DMS 273 treated with DMSO at 0.1 percent for 48 hours (cell line): ENCODE data around the gene ADCY5.

Experiments used
- DNase-seq: peaks from one replicate; lab custom pipeline; 2025; lab: John Stamatoyannopoulos, UW

ADCY5 gene

DNA sequence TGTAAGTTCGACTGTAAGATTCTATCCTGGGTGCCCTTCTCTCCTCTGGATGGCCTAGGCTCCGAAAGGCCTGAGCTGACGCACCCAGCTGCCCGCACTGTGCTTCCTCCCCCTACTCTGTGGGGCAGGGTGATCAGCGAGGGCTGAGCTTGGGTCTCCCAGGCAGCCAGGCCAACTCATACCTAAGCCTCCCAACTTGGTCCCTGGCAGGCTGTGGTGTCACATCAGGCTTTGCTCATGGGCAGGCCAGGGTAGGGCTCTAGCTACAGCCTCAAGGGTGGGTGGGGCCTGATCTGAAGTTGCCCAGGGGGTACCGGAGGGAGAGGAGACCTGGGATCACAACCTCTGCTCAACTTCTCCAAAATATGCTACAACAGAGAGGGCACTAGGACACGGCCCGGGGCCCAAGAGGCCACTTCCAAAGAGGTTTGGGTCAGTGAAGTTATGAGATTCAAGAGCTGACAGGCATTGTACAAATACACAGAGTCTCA lies 123.1 kb downstream of the ADCY5 start:
- DNase-seq = no peak

DNA sequence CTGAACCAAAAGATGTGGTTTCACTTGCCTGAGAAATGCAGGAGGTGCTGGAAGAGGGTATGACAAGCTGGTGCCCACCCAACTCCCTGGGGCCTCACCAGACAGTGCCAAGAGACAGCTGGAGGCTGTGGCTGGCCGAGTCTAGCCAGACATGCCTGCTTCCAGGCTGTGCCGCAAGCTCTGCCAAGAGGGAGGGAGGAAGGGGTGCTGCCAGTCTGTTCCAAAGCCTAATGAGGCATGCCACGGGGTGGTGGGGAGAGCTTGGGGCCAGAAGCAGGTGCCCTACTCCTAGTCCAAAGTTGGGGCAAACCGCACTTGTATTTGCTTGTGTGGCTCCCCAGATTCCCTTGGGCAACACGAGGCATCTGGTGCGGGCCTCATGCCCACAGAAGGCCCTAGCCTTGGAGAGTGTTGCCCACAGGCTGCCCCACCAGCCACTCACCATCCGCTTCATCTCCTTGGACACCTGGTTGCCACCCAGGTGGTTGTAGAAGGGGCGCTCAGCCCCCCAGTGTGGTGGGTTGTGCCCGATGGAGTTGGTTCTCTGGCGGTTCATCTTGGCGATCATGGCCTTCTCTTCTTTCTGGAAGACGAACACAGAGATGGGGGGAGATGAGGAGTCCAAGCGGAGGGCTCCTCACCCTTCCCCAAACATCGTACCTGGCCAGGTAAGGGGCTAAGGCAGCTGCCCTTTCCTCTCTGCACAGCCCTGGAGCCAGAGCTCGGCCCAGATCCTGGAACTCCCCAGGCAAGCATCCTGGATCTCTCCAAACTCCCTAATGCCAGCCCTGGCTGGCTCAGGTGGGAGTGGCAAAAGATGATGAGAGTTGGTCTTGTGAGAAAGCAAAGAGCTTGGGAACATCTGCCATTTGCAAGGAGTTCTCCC lies 123.8 kb downstream of the ADCY5 start:
- DNase-seq = no peak

DNA sequence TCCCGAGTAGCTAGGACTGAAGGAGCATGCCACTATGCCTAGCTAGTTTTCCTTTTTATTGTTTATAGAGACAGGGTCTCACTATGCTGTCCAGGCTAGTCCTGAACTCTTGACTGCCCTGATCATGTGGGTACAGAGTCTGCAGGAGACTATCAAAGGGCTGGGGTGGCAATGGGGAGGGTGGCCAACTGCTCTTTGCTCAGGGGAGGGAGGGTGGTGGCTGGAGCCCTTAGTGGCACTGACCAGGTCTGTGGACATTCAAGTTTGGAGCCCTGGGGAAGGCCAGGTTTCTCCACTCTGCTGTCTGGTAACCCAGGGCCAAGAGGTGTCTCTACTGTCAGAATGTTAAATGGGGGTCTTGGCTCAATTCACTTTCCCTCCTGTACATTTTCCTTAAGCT lies 125.1 kb downstream of the ADCY5 start:
- no peak for DNase-seq

DNA sequence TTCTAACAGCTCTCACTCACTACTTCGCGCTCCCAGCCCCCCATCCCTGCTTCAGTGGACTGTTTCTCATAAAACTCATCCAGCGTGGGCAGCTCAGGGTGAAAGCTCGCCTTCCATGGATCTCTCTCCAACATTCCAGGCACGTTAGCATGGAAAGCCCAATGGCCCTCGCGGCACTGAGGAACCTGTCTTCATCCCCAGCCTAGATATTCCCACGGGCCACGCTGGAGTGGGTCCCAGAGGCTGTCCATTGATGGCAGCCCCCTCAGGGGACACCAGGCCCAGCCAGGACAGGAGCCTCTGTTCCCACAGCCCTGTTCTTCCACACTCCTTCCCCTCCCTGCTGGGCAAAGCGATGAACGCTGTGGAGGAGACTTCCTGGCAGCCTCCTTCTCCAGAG lies 126.0 kb downstream of the ADCY5 start:
- no peak for DNase-seq

DNA sequence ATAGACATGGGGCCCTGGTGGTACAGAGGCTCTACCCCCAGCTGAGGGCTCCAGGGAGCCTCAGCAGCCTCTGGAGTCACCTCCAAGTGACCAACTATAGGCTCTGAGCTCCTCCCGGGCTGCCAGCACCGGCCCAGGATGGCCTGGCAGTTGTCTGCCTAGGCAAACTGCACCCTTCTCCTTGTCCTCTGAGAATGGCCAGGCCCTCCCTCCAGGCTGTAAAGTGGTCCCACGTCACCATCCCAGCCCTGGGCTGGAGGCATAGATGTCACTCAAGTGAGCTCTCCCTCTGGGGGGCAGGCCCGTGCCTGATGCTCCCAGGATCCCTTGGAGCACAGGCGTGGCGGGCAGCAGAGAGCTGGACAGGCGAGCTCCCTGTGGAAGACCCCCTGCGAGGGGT lies 127.1 kb downstream of the ADCY5 start:
- no peak for DNase-seq

DNA sequence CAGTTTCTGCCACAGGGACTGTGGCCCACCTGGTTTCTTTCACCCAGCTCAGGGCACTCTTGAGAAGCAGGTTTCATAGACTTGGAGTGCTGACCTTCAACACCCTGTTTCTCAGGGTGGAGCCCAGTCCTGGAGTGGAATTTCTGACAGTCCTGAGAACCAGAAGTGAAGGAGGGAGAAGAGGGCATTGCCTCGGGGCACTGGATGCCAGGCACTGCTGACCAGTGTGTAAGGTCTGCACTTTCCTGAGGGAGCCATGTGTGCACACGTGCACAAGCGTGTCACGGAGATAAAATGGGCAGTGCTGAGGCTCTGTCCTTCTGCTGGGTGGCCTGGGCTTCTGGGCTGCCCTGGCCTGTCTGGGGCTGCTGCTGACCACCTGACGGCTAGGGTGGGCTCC lies 128.7 kb downstream of the ADCY5 start:
- no peak for DNase-seq

DNA sequence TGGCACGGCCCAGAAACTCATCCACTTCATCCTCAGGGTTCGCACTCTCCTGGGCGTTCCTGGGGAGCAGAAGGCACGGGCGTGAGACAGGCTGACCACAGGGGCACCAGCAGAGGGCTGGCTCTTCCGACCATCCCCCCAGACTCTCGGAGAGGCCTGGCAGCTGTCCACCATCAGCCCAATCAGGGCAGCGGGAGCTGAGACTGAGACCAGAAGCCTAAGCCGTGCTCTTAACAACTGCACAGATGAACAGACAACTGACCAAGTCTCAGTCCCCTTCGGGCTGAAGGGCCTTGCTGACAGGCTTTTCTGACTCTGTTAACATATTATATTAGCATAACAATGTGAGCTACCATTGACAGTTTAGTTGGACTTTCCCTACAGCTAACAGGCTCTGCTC lies 129.1 kb downstream of the ADCY5 start:
- DNase-seq = no peak

DNA sequence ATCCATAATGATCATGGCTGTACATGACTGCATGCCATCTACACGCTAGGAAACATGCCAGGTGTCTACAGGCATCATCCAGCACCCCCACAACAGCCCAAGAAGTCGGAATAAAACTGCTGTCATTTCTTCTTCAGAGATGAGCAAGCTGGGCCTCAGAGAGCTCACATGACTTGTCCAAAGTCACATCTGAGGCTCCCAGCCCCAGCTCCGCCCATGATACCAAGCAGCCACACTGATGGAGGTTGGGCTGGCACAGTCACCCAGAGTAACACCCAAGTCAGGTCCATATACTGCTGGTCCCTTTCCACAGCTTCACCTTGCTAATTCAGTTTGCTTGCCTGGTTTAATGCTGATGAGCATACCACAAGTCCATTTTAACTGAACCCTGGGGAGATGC lies 130.5 kb downstream of the ADCY5 start:
- DNase-seq = no peak

DNA sequence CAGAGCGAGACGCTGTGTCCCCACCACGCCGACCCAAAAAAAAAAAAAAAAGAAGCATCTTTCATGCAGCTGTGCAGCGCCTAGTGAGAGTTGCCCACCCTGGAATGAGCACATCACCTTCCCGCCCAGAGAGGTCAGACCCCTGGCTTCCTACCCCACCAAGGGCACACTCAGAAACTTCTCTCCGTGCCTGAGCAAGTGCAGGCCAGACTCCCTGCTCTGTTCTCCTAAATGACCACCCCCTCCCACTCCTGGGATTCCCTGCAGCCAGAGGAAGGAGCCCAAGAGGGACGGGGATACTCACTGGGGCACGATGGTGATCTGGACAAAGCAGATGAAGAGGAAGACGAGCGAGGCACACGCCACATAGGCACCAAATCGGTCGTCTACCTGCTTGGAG lies 131.2 kb downstream of the ADCY5 start:
- no peak for DNase-seq

DNA sequence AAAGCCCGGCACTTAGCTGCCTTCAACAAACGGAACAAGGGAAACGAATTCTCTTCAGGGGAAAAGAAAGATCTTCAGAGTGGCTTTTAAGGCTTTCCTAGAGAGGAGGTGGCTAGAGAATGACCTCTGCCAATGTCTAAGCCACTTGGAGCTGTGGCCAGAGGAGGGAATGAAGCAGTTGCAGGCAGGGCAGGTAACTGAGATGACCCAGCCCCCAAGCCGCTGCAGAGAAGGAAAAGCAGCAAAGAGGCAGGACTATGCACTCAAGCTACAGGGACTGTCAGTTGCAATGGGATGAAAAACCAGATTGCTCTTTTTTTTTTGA lies 133.7 kb downstream of the ADCY5 start:
- DNase-seq = no peak

DNA sequence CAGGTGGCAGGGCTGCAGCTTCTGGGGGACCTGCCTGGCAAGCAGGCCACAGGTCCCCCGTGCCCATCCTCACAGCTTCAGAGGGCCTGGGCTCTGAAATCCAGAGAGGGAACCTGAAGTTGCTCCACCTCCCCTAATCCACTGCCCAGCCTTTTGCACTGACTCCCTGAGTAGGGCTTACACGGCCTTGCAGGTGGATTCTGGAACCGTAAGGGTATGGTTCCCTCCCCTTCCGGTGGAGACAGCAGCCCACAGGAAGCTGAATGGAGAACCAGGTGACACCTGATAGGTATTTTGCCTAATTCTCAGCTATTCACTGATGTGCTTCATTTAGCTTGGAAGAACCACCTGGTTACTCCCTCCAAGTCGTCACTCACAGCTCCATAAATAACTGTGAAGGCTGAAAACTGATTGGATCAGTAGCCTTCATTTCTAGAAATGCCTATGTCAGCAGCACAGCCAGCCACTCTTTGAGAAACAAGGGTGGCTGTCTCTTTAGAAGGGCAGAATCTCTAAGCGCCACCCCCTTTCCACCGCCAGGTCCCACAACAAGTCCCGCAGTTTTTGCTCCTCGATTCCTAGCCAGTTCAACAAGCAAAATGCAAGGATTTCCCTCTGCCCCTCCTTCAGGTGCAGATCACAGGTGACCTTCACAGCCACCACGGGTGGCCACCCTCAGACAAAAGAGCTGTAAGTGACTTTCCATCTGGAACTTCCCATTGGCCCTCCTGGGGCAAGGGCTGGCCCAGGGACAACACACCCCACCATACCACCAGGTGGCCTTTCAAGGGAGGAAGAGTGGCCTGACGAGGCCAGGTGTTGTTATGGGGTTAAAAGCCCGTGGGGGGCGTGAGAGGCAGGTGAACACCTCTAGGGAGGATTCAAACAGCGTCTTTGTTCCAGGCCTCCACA lies 134.3 kb downstream of the ADCY5 start:
- DNase-seq = no peak

DNA sequence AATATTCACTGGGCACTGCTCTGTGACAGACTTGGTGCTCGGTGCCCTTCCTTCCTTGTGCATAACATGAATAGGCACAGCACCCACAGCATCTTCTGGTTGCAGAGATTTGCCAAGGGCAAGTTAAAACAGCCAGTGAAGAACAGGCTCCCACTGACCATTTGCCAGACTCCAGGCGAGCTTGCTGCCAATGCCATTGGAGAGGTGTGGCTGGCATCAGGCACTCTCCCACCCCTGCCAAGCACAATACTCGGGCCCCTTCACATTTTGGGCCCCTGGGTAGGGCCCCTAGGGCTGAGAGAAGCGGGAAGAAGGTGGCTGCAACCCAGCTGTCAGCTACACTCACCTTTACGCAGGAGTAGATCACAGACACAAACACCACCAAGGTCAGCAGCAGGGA lies 135.0 kb downstream of the ADCY5 start:
- no peak for DNase-seq

DNA sequence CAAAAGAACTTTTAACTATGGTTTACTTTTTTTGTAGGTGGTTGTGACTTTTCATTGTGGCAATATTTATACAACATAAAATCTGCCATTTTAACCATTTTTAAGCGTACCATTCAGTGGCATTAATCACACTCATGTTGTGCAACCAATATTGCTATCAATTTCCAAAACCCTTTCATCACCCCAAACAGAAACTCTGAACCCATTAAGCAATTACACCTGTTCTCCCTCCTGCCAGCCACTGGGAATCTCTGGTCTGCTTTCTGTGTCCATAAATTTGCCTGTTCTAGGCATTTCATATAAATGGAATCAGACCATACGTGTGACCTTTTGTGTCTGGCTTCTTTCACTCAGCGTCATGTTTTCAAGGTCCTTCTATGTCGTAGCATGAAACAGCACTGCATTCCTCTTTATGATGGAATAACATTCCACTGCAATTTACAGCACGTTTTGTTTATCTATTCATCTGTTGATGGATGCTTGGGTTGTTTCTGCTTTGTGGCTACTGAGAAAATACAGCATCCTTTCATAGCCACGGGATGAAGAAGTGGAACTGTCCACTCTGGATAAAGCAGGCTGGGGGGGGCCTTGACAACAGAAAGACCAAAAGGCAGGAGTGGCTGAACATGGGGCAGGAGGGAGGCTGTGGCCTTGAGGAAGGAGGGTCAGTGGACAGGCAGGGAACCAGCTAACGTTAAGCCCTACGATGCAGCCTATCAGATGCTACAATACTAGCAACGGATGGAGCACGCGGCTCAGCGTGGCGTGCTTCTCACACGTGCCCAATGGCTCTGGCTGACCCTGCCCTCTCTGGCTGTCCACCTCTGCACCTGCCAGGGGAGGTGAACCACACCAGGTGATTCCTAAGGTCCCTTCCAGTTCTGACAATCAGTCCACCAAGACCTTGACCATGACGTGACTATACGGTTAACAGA lies 136.3 kb downstream of the ADCY5 start:
- DNase-seq = no peak

DNA sequence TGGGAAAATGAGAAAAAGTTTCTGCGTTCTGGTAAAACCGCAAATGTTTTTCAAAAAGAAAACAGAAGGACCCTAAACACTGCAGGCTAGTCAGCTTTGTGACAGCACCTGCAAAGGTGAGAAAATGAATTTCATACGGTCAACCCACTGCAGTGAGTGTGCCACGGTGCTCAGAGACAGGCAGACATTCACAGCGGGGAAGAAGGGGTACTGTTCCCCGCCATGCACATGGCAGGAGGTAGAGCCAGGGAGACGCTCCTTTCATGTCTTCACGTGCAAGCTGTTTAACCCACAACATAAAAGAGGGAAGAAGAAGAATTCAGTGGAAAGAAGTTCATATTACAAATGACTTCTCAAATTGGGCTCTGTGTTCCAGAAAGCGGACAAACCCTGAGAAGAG lies 137.7 kb downstream of the ADCY5 start:
- no peak for DNase-seq

DNA sequence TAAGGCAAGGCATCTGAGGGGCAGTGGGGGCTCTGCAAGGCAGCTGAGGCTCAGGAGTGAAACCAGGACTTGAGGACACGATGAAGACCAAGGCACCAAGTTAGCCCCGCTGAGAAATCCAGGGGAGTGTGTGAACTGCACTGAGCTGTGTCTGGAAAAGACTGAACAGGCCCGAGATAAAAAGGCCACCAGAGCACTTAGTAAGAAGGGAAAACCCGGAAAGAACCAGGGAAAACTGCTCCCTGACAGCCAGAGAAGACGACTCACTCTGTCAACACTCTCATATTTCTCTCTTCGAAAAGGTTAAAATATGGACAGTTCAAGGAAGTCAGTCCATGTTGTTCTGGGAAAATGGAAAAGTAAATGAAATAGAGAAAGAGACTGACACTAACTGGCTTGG lies 138.1 kb downstream of the ADCY5 start:
- no peak for DNase-seq

DNA sequence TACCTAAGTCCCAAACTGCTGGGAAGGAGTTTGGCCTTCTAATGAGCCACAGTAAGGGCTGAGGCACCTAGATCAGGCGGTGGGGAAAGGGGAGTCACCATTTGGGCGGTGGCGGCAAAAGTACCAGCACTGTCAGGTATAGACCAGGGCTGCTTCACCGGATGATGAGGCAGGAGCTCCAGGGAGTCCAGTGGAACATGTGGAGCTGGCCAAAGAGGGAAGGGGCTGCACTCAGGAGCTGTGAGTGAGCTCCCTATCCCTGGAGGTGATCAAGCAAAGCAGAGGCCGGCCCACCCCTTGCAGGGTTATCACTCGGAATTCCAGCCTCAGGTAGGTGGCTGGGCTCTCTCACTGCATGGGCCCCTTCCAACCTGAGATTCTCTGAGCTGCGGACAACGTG lies 138.7 kb downstream of the ADCY5 start:
- DNase-seq = no peak

DNA sequence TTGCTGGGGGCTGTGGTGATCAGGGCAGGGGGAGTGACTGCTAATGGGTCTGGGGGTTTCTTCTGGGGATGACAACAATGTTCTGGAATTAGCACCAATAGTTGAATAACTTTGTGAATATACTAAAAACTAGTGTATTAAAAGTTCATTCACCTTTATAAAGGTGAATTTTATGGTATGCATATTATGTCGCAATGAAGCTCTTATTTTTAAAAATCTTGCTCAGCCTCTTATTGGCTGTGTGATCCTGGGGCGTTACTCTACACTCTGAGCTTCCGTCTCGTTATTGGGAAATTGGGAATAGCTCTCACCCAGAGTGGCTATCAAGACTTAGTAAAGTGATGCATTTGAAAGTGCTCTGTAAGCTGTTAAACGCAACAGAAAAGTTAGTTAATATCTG lies 141.8 kb downstream of the ADCY5 start:
- no peak for DNase-seq

DNA sequence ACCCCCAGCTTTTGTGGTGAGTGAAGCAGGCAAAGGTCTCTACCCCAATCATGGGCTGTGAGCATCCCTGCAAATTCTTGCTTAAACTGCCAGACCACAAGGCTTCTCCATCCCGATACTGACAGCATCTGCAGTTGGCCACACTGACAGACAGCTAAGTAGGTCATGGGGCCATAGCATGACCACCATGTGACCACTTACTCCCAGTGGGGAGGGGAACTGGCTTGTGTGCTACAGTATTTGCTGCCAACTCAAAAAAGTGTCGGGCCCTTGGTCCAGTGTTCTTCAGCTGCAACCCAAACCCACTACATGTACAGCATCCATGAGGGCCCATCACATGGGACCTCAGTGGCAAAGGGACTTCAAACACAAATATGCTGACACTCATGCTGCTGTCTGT lies 143.7 kb downstream of the ADCY5 start:
- DNase-seq = no peak

DNA sequence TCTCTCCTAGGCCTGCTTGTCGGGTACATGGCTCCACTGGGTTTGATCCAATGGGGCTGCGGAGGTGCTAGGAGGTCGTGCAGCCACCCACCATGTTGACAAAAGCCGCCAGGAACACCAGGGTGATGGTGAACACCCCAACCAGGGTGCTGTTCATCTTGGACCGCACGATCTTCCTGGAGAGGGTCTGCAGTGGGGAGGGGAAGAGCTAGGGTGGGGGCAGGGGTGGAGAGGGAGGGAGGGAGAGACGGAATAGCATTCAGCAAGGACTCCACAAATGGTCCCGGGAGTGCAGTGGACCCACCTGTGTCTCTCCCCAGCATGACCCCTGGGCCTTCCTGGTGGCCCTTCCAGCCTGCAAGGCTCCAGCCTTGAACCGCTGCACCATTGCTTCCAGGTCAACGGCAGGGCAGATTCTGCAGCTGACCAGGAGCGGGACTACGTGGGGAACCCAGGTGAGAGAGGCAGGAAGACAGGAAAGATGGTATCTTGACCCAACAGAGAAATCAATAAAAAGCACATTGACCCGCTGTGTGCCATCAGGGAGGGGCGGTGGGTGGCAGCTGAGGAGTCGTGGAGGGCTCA lies 144.8 kb downstream of the ADCY5 start:
- DNase-seq = no peak

DNA sequence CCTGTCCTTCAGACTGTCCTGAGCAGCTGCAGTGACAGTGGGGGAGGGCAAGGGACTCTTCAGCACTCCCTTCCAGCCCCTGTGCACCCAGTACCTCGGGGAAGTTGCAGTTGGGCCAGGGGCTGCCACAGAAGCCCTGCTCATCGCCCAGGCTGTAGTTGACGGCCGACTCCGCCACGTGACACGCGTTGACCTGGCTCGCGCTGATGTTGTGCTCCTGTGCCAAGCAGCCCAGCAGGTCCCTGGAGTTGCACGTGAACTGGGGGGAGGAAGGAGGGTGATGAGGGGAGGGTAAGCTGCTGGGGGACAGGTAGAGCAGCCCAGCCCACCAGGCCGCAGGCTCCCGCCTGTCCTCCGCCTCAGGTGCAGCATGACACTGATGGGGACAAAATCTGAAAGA lies 145.9 kb downstream of the ADCY5 start:
- no peak for DNase-seq

DNA sequence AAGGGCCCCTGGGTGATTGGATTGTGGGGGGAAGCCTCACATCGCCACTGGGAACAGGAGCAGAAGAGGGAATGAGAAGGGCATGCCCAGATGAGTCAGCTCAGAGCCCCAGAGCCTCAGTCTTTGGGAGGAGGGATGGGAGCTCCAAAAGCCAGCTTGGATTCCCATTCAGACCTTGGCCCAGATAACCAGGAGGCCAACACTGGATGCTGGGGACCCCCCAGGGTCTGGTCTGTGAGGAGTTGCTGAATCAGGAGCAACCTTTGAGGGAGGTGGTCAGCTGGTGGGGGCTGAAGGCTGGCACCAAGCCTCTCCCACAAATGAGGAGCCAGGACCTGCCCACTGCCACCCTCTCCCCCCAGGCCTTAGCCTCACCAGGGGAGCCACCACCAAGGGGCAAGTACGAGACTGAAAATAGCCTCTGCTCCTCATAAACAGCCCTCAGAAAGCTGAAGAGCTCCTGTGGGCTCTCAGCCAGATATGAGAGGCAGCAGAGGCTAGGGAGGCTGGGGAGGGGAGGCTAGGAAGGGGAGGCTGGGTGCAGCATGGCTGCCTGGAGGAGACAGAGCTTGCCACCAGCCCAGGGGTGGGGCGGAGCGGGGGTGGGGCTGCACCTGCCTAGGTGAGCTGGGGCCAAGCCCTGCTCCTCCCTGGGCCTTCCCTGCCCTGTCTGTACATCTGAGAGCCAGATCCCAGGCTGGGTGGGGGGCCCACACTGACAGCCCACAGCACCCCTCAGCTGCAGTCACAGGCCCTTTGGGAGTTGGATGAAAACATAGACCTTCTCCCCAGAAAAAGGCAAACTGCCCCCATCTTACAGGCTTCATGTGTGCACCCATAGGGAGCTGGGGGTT lies 147.3 kb downstream of the ADCY5 start:
- no peak for DNase-seq
